ENCODE data around the gene SECTM1.

The SECTM1 gene

GRCh38 chr17:82285141-82285540, 48.4 kb downstream of the SECTM1 start:
- Histone ChIP-seq H3K9me3 (ENCODE audit: control insufficient read depth, low read length) (no peaks in the 10 kb centered on the region), H3K36me3 (ENCODE audit: control insufficient read depth, insufficient read depth, low read length) (no peaks in the 10 kb centered on the region), H2AFZ (no peak overlapping the region), H3K27ac (no peak overlapping the region), H3K4me2 (ENCODE audit: low read length) (no peak overlapping the region), H3K79me2 (no peaks in the 10 kb centered on the region), H3K27me3 (ENCODE audit: control insufficient read depth, insufficient read depth, low read length) (no peaks in the 10 kb centered on the region), H3K4me1 (peaks cover 34% of the 10 kb centered on the region), H3K9ac (no peak overlapping the region), H3K4me3 (ENCODE audit: low read depth, low read length) (no peak overlapping the region)
- no peak for TF ChIP-seq CTCF (IDR thresholded peaks at IDR 0.05)

- H3K9ac ChIP-seq: no peak overlapping the region
Measured at GRCh38 chr17:82283208-82283749, 50.3 kb downstream of the SECTM1 start.

GRCh38 chr17:82282239-82283207, 51.0 kb downstream of the SECTM1 start:
- H3K9ac ChIP-seq: no peak overlapping the region
- no peaks in the 10 kb centered on the region for H3K79me2 ChIP-seq
- H3K36me3 ChIP-seq (ENCODE audit: control insufficient read depth, insufficient read depth, low read length): no peaks in the 10 kb centered on the region
- H3K27me3 ChIP-seq (ENCODE audit: control insufficient read depth, insufficient read depth, low read length): no peaks in the 10 kb centered on the region
- H3K4me1 ChIP-seq: peaks cover 16% of the 10 kb centered on the region
- H3K9me3 ChIP-seq (ENCODE audit: control insufficient read depth, low read length): no peaks in the 10 kb centered on the region
- no peak for TF ChIP-seq CTCF (IDR thresholded peaks at IDR 0.05)
- H2AFZ ChIP-seq: peak overlapping the region; percentile 49
- no peak overlapping the region for H3K4me3 ChIP-seq (ENCODE audit: low read depth, low read length)
- H3K4me2 ChIP-seq (ENCODE audit: low read length): no peak overlapping the region
- no peak overlapping the region for H3K27ac ChIP-seq

More at GRCh38 chr17:82283208-82283749, 50.3 kb downstream of the SECTM1 start:
- H3K79me2 ChIP-seq: no peaks in the 10 kb centered on the region
- H3K27ac ChIP-seq: no peak overlapping the region
- H3K4me1 ChIP-seq: peaks cover 23% of the 10 kb centered on the region
- H3K36me3 ChIP-seq (ENCODE audit: control insufficient read depth, insufficient read depth, low read length): no peaks in the 10 kb centered on the region
- no peak for TF ChIP-seq CTCF (IDR thresholded peaks at IDR 0.05)
- no peak overlapping the region for H3K4me2 ChIP-seq (ENCODE audit: low read length)
- H3K27me3 ChIP-seq (ENCODE audit: control insufficient read depth, insufficient read depth, low read length): no peaks in the 10 kb centered on the region
- no peak overlapping the region for H3K4me3 ChIP-seq (ENCODE audit: low read depth, low read length)
- peak overlapping the region; percentile 49 for H2AFZ ChIP-seq
- no peaks in the 10 kb centered on the region for H3K9me3 ChIP-seq (ENCODE audit: control insufficient read depth, low read length)

DNA sequence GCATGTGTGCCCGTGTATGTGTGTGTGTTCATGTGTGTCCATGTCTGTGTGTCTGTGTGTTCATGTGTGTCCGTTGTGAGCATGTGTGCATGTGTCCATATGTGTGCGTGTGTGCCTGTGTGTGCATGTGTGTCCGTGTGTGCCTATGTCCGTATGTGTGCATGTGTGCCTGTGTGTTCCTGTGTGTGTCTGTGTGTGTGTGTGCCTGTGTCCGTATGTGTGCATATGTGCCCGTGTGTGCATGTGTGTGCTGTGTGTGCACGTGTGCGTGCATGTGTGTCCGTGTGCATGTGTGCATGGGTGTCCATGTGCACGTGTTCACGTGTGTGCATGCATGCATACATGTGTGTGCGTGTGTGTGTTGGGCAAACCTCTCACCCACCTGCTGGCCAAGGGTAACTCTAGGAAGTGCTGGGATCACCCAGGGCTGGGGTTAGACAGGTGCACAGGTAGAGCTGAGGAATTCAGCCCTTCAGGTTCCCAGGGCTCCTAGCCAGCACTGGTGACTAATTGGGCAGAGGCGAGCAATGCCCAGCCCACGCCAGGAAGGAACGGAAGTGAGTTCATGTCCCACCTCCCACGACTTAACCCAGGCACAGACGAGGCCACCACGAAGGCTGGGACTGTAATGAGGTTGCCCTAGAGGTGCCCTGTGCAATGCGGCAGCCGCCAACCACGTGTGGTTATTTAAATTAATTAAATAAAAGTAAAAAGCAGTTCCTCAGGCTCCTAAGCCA, 51.9 kb downstream of the SECTM1 start:
- no peak overlapping the region for H3K4me3 ChIP-seq (ENCODE audit: low read depth, low read length)
- H3K9me3 ChIP-seq (ENCODE audit: control insufficient read depth, low read length): no peaks in the 10 kb centered on the region
- no peak overlapping the region for H3K4me2 ChIP-seq (ENCODE audit: low read length)
- no peak overlapping the region for H3K27ac ChIP-seq
- TF ChIP-seq CTCF (IDR thresholded peaks at IDR 0.05): no peak
- no peak overlapping the region for H3K9ac ChIP-seq
- no peaks in the 10 kb centered on the region for H3K36me3 ChIP-seq (ENCODE audit: control insufficient read depth, insufficient read depth, low read length)
- H3K79me2 ChIP-seq: no peaks in the 10 kb centered on the region
- peaks cover 10% of the 10 kb centered on the region for H3K4me1 ChIP-seq
- no peak overlapping the region for H2AFZ ChIP-seq
- no peaks in the 10 kb centered on the region for H3K27me3 ChIP-seq (ENCODE audit: control insufficient read depth, insufficient read depth, low read length)
